LHCN-M2 (cell line): ENCODE data around the gene ERV3-1. TPM values are rescaled to one million over a fixed set of nuclear protein-coding genes. Genes with fewer than 3 reads are reported as not detected.
A peak's percentile ranks its signal among the peaks of the same experiment; 100 is the strongest.
"Not testable (repeated sequence)": the region's sequence is repeated elsewhere in the genome, so short reads cannot be mapped to it uniquely, and the experiment has no call there.

Experiments used
- DNase-seq: peaks from one replicate; pipeline ENCODE4 v3.0.0-alpha.2; 2012; ENCODE audit warnings: low read depth
- polyA plus RNA-seq: library from polyadenylated mRNA; unstranded; fragments of >200 nt; gene quantifications from one replicate; pipeline ENCODE4 v1.2.1, GENCODE V29; 2012; ENCODE audit warnings: missing spikeins
- total RNA-seq: library from RNA; depleted of rRNA; stranded (reverse); fragments of >200 nt; gene quantifications from 2 replicates; pipeline ENCODE4 v1.2.3, GENCODE V29; 2014; rRNA removed

Gene ERV3-1, protein sequence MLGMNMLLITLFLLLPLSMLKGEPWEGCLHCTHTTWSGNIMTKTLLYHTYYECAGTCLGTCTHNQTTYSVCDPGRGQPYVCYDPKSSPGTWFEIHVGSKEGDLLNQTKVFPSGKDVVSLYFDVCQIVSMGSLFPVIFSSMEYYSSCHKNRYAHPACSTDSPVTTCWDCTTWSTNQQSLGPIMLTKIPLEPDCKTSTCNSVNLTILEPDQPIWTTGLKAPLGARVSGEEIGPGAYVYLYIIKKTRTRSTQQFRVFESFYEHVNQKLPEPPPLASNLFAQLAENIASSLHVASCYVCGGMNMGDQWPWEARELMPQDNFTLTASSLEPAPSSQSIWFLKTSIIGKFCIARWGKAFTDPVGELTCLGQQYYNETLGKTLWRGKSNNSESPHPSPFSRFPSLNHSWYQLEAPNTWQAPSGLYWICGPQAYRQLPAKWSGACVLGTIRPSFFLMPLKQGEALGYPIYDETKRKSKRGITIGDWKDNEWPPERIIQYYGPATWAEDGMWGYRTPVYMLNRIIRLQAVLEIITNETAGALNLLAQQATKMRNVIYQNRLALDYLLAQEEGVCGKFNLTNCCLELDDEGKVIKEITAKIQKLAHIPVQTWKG
- 13.7 and 19.3 TPM in 2 replicates for total RNA-seq
- 7.8 TPM for polyA plus RNA-seq

GRCh38 chr7:65006094-65006992 is at the start of gene ERV3-1:
Gene ERV3-1 (minus strand): TSS chr7:65006687. CDS start chr7:64993026, 13,661 bp downstream.
- peak; percentile 97 for DNase-seq

GRCh38 chr7:65055786-65056185 is 49.3 kb upstream of the ERV3-1 start:
- not testable (repeated sequence) for DNase-seq

DNA sequence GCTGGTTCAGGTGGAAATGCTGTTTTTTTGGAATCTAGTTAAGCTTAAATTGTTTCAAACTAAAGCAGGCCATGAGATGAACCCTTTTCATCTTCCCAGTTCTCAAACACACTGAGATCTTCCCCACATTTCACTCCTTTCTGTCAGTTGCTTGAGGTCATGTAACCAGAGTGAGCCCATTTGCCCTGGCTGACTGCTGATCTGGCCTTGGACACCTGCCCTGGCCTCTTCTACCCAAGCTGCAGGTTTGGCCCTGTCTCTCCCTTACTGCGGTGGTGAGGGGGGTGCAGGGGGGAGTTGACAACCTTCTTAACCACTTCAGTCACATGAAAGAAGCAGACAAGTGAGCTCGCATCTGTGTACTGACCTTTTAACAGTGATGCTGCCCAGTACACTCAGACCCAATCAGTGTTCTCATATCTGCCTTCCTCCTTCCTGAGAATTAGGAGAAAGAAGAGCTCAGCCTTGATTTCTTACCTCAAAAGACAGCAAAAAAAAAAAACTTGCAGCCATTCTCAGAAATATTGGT is 48.0 kb upstream of the ERV3-1 start:
- not testable (repeated sequence) for DNase-seq

DNA sequence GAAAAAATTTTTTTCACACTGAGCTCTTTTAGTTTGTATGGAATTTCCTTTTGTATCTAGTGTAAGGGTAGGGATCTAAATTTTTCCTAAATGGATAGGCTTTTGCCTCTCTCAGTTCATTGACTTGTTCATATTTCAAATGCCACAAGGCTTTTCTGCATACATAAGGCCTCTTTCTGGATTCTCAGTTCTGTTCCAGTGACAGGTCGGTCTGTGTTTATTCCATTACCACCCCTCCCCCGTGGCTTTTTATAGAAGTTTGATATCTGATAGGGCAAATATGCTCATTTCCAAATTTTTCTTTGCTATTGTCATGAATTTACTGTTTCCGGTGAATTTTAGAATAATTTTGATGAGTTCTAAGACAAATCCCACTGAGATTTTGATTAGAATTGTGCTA is 45.2 kb upstream of the ERV3-1 start:
- DNase-seq: not testable (repeated sequence)

- not testable (repeated sequence) for DNase-seq
Measured at GRCh38 chr7:65051139-65051538, 44.7 kb upstream of the ERV3-1 start.

DNA sequence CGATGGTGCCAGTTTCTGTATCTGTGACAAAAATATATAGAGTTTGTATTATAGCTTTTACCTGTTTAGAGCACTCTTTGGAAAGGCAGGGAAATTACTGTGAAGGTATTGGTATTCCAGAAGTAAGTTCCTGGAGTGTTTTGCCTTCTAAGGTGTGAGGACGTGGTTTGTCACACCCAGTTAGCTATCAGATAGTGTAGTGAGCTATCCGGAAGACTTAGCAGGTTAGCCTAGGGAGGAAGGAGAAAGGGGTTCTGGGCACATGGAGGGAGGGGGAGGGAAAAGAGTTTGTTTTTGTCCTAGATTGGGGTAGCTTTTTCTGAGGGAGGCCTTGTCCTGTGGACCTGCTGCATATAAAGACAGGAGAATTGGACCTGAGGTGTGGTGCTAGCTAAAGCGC is 39.8 kb upstream of the ERV3-1 start:
- not testable (repeated sequence) for DNase-seq

DNA sequence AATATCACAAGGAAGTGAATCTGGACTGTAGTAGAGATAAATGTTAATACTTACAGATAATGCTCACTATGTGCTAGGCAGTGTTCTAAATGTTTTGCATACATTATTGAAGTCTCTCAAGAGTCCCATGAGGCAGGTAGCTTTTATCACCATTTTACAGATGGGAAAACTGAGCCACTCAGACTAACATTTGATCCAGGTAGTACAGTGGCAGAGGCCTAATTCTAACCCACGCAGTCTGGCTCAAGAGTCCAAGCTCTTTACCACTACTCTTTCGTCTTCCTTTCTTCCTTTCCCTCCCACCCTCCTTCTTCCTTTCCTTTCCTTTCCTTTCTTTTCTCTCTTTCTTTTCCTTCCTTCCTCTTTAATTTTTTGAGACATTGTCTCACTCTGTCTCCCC is 39.1 kb upstream of the ERV3-1 start:
- DNase-seq: not testable (repeated sequence)

DNA sequence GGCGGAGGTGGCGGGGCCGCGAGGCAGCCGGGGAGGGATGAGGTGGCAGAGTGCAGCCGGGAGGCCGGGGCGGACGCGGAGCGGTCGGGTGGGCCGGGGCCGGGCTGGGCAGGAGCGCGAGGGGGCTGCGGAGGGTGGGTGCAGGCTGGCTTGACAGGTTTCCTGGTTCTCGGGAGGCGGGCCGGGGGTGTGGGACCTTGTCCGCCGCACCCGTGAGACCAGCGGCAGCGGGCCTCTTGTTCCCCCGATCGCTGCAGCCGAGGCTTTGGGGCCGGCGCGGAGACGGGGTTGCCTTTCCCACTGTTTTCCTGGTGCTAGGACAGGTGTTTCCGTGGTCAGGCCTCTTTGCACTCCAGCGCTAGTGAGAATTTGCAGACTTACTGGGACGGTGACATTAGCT is 32.3 kb upstream of the ERV3-1 start:
- peak; percentile 49 for DNase-seq

GRCh38 chr7:65037740-65038688 is 31.5 kb upstream of the ERV3-1 start:
- peak; percentile 93 for DNase-seq

DNA sequence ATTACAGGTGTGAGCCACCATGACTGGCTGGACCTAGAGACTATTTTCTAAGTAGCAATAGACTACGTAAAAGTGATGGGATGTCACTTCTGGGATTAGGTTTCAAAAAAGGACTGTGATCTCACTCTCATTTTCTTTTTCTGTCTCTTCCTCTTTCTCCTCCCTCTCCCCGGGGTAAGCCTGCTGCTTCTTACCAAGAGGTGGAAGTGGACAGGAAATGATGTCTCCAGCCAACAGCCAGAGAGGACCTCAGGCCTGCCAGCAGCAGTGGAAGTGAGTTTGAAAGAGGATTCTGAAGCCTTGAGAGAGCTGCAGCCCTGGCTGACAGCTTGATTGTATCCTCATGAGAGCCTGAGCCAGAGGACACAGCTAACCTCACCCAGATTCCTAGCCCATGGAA is 30.0 kb upstream of the ERV3-1 start:
- DNase-seq: not testable (repeated sequence)

DNA sequence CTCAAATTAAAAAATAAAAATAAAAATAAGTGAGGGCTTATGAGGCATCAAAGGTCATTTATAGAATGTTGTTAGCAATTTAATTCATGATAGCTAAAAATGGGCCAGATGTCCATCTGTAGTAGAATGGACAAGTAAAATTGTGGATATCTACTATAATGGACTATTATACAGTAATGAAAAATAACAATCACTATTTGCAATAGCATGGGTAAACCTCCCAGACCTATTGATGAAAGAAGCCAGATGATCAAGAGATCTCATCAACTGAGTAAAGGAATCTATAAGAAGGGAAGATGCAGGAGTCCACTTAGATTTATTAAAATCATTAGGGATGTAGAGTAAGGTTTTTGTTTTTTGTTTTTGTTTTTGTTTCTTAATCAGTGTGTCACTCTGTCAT is 29.0 kb upstream of the ERV3-1 start:
- not testable (repeated sequence) for DNase-seq

DNA sequence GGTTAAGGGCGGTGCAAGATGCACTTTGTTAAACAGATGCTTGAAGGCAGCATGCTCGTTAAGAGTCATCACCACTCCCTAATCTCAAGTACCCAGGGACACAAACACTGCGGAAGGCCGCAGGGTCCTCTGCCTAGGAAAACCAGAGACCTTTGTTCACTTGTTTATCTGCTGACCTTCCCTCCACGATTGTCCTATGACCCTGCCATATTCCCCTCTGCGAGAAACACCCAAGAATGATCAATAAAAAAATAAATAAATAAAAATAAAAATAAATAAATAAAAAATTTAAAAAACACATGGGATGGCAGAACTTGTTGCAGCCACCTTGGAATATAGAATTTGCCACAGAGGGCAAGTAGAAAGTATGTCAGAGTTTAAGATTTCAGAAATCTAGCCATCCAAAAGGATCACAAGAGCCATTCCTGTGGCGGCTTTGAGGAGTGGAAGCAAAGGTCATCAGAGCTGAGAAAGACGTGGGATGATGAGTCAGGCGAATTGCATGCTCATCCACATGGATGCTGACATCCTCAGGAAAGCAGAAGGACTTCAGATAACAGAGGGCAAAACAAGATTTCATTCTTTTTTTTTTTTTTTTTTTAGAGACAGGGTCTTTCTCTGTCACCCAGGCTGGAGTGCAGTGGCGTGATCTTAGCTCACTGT is 27.8 kb upstream of the ERV3-1 start:
- DNase-seq: peak; percentile 37

GRCh38 chr7:65033391-65033790 is 26.9 kb upstream of the ERV3-1 start:
- DNase-seq: not testable (repeated sequence)

- not testable (repeated sequence) for DNase-seq
Measured at GRCh38 chr7:65025023-65025422, 18.5 kb upstream of the ERV3-1 start.

DNA sequence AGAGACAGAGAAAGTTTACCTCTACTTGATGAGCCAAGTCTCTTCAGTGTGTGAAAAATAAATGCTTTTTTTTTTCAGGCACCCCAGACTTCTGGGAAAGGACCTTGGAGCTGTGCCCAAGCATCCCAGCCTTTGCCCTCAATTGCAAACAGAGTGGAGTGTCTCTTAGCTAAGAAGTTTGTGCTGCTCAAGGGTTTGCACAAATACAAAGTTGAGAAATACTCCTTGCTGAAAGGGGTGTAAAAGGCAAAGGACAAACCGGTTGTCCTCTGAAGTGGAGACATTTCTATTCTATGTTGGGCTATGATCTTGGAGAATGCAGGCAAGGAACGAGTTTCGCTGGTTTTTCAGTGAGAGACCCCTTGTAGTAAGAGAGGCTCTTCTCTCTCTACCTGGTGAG is 14.5 kb upstream of the ERV3-1 start:
- not testable (repeated sequence) for DNase-seq

- peak; percentile 11 for DNase-seq
Measured at GRCh38 chr7:65009881-65010280, 3.4 kb upstream of the ERV3-1 start.

DNA sequence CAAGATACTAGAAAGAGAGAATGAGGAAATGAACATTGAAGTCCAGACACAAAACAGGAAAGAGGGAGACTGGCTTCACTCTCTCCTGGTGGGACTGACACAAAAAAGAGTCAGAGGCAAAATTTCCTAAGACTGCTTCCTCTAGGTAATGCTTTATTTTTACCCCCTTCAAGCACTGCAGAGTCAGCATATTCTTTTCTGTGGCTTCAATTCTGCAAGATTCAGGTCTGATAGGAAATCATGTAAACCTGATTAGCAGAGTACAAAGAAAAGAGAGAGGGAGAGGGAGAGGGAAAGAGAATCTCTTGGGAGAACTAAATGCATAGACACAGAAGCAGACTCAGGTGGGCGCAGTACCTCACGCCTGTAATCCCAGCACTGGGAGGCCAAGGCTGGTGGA is 2.9 kb upstream of the ERV3-1 start:
- not testable (repeated sequence) for DNase-seq

- not testable (repeated sequence) for DNase-seq
Measured at GRCh38 chr7:65007036-65007435, 549 bp upstream of the ERV3-1 start.

DNA sequence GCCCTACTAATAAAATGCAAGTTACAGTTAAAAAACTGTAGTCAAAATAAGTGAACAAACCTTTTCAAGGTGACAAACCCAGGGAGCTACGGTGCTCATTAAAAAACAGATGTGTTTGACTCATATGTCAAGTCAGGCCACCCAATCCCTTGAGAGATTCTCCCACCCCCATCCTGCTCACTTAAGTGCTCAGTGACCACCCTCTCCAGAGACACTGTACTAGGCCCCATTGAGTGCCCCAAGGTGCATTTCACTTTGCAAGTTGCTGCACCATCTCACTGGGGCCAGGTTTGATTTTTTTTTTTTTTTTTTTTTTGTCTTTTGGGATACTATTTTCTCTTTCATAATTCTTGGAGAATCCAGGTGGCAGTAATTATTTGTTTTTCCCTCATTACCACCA is 1.9 kb downstream of the ERV3-1 start:
- no peak for DNase-seq
